GM18520 (cell line): ENCODE data around the gene FAM210B.
"Not testable (repeated sequence)": the region's sequence is repeated elsewhere in the genome, so short reads cannot be mapped to it uniquely, and the experiment has no call there.

Experiments used
- ATAC-seq: cut with Tn5 transposase; IDR thresholded peaks from one replicate; pipeline ENCODE4 v1.9.1; 2021; ENCODE audit not compliant: unreplicated experiment

The FAM210B gene

GRCh38 chr20:56358600-56359211, at the start of gene FAM210B:
TSS of gene FAM210B (plus strand) at chr20:56358974. CDS start at chr20:56359006, 32 bp downstream.
- ATAC-seq: peak; percentile 98

- no peak for ATAC-seq
Measured at GRCh38 chr20:56316051-56316450, 42.7 kb upstream of the FAM210B start.

GRCh38 chr20:56316483-56316882, 42.3 kb upstream of the FAM210B start:
- no peak for ATAC-seq

GRCh38 chr20:56322681-56323080, 36.1 kb upstream of the FAM210B start:
- no peak for ATAC-seq

- ATAC-seq: no peak
Measured at GRCh38 chr20:56323206-56323605, 35.6 kb upstream of the FAM210B start.

GRCh38 chr20:56323656-56324055, 35.1 kb upstream of the FAM210B start:
- no peak for ATAC-seq

- no peak for ATAC-seq
Measured at GRCh38 chr20:56324806-56325205, 34.0 kb upstream of the FAM210B start.

- no peak for ATAC-seq
Measured at GRCh38 chr20:56328861-56329260, 29.9 kb upstream of the FAM210B start.

GRCh38 chr20:56336709-56337108, 22.1 kb upstream of the FAM210B start:
- ATAC-seq: not testable (repeated sequence)

GRCh38 chr20:56342783-56343182, 16.0 kb upstream of the FAM210B start:
- no peak for ATAC-seq

- no peak for ATAC-seq
Measured at GRCh38 chr20:56343861-56344381, 14.9 kb upstream of the FAM210B start.

GRCh38 chr20:56345911-56346310, 12.9 kb upstream of the FAM210B start:
- no peak for ATAC-seq

GRCh38 chr20:56347628-56348304, 11.0 kb upstream of the FAM210B start:
- no peak for ATAC-seq

GRCh38 chr20:56348305-56348693, 10.5 kb upstream of the FAM210B start:
- ATAC-seq: no peak

GRCh38 chr20:56348746-56349145, 10.0 kb upstream of the FAM210B start:
- no peak for ATAC-seq

- ATAC-seq: no peak
Measured at GRCh38 chr20:56350842-56351241, 7.9 kb upstream of the FAM210B start.

GRCh38 chr20:56352345-56353055, 6.3 kb upstream of the FAM210B start:
- ATAC-seq: no peak

GRCh38 chr20:56353356-56353755, 5.4 kb upstream of the FAM210B start:
- no peak for ATAC-seq

GRCh38 chr20:56358070-56358469, 704 bp upstream of the FAM210B start:
- ATAC-seq: no peak

- no peak for ATAC-seq
Measured at GRCh38 chr20:56359212-56360132, 698 bp downstream of the FAM210B start.
